DMS79 treated with DMSO at 0.1 percent for 48 hours (cell line): ENCODE results near the gene SPATA19.
A peak's percentile ranks its signal among the peaks of the same experiment; 100 is the strongest.
"Not testable (repeated sequence)": the region's sequence is repeated elsewhere in the genome, so short reads cannot be mapped to it uniquely, and the experiment has no call there.

ENCODE experiments used
- DNase-seq: peaks from one replicate; lab custom pipeline; 2025; lab: John Stamatoyannopoulos, UW

SPATA19 gene

GRCh38 chr11:133845413-133845812, at the start of gene SPATA19:
SPATA19 (minus strand) TSS chr11:133845513; CDS start chr11:133845446, 67 bp downstream.
- DNase-seq: no peak

GRCh38 chr11:133895061-133895479, 49.8 kb upstream of the SPATA19 start:
- DNase-seq: no peak

- no peak for DNase-seq
Observed at GRCh38 chr11:133893381-133893780, 48.1 kb upstream of the SPATA19 start.

- no peak for DNase-seq
Observed at GRCh38 chr11:133892584-133893380, 47.5 kb upstream of the SPATA19 start.

GRCh38 chr11:133892126-133892525, 46.8 kb upstream of the SPATA19 start:
- no peak for DNase-seq

- no peak for DNase-seq
Observed at GRCh38 chr11:133889893-133890292, 44.6 kb upstream of the SPATA19 start.

- DNase-seq: no peak
Observed at GRCh38 chr11:133889188-133889587, 43.9 kb upstream of the SPATA19 start.

GRCh38 chr11:133887692-133888332, 42.5 kb upstream of the SPATA19 start:
- DNase-seq: no peak

- no peak for DNase-seq
Observed at GRCh38 chr11:133886029-133886428, 40.7 kb upstream of the SPATA19 start.

GRCh38 chr11:133872160-133872559, 26.8 kb upstream of the SPATA19 start:
- DNase-seq: no peak

GRCh38 chr11:133867456-133867855, 22.1 kb upstream of the SPATA19 start:
- DNase-seq: no peak

GRCh38 chr11:133865466-133865865, 20.2 kb upstream of the SPATA19 start:
- DNase-seq: no peak

GRCh38 chr11:133864756-133865155, 19.4 kb upstream of the SPATA19 start:
- DNase-seq: no peak

GRCh38 chr11:133860151-133860550, 14.8 kb upstream of the SPATA19 start:
- no peak for DNase-seq

- not testable (repeated sequence) for DNase-seq
Observed at GRCh38 chr11:133854330-133854960, 9.1 kb upstream of the SPATA19 start.

- DNase-seq: peak; percentile 35
Observed at GRCh38 chr11:133844217-133844616, 1.1 kb downstream of the SPATA19 start.

GRCh38 chr11:133843454-133843987, 1.8 kb downstream of the SPATA19 start:
- peak; percentile 55 for DNase-seq

- DNase-seq: no peak
Observed at GRCh38 chr11:133842730-133843129, 2.6 kb downstream of the SPATA19 start.

GRCh38 chr11:133842053-133842452, 3.3 kb downstream of the SPATA19 start:
- no peak for DNase-seq

- DNase-seq: no peak
Observed at GRCh38 chr11:133841279-133842043, 3.9 kb downstream of the SPATA19 start.

GRCh38 chr11:133840479-133840941, 4.8 kb downstream of the SPATA19 start:
- no peak for DNase-seq
